Left lobe of liver (tissue), 2 donors: ENCODE data around the gene APOH. TPM values are rescaled to one million over a fixed set of nuclear protein-coding genes. Genes with fewer than 3 reads are reported as not detected.

ENCODE experiments used
- ATAC-seq: fragments of 200-7000 bp; cut with Tn5 transposase; one replicate; pipeline ENCODE4 v1.9.1; 2020; ENCODE audit warnings: mild to moderate bottlenecking, moderate library complexity
- DNase-seq: peaks from one replicate; pipeline ENCODE4 v3.0.0-alpha.2; 2020; ENCODE audit warnings: low spot score
- total RNA-seq: library from RNA; stranded (reverse); gene quantifications from one replicate; pipeline ENCODE4 v1.2.1, GENCODE V29; 2021
- donor health status: DM: no; HTN: no; CAD: no; lungs with moderate emphysema.
- donor health status: DM: no; HTN: yes; CAD: no.

APOH gene
- total RNA-seq, 1 donor from 2014 or later = 3,947 TPM

GRCh38 chr17:66235377-66235994 lies 6.3 kb upstream of the APOH start:
- peak; percentile 36 for ATAC-seq
- no peak for DNase-seq

- peak; percentile 17 for ATAC-seq
- no peak for DNase-seq
These were observed 5.4 kb upstream of the APOH start for GRCh38 chr17:66234611-66235010.

GRCh38 chr17:66233023-66233753 lies 4.0 kb upstream of the APOH start:
- DNase-seq = peak; percentile 63
- ATAC-seq = peak; percentile 47

GRCh38 chr17:66230922-66231591 lies 1.8 kb upstream of the APOH start:
- DNase-seq (no peak), ATAC-seq (peak; percentile 5)

- DNase-seq (no peak), ATAC-seq (peak; percentile 4)
These were observed 746 bp upstream of the APOH start for GRCh38 chr17:66229783-66230538.

GRCh38 chr17:66227212-66228045 lies 1.8 kb downstream of the APOH start:
- DNase-seq (no peak), ATAC-seq (no peak)

- DNase-seq (no peak), ATAC-seq (peak; percentile 4)
These were observed 6.3 kb downstream of the APOH start for GRCh38 chr17:66222798-66223350.

- DNase-seq (no peak), ATAC-seq (peak; percentile 4)
These were observed 7.3 kb downstream of the APOH start for GRCh38 chr17:66221755-66222530.

- ATAC-seq (no peak), DNase-seq (no peak)
These were observed 7.9 kb downstream of the APOH start for GRCh38 chr17:66221343-66221742.

GRCh38 chr17:66220079-66220835 lies 9.0 kb downstream of the APOH start:
- ATAC-seq (no peak), DNase-seq (no peak)

GRCh38 chr17:66215529-66215911 lies 13.7 kb downstream of the APOH start:
- ATAC-seq (no peak), DNase-seq (no peak)

- ATAC-seq (no peak), DNase-seq (no peak)
These were observed 14.2 kb downstream of the APOH start for GRCh38 chr17:66214884-66215528.

GRCh38 chr17:66211047-66211810 lies 18.0 kb downstream of the APOH start:
- ATAC-seq (peak; percentile 14), DNase-seq (no peak)

GRCh38 chr17:66210208-66210574 lies 19.0 kb downstream of the APOH start:
- ATAC-seq (peak; percentile 44), DNase-seq (no peak)

- DNase-seq (no peak), ATAC-seq (no peak)
These were observed 21.3 kb downstream of the APOH start for GRCh38 chr17:66207936-66208335.

- ATAC-seq (no peak), DNase-seq (no peak)
These were observed 25.8 kb downstream of the APOH start for GRCh38 chr17:66203274-66204015.

- DNase-seq = peak; percentile 63
- peak; percentile 95 for ATAC-seq
These were observed 28.5 kb downstream of the APOH start for GRCh38 chr17:66200685-66201092.
